ENCODE results near the gene BPIFA1. TPM values are rescaled to one million over a fixed set of nuclear protein-coding genes. Genes with fewer than 3 reads are reported as not detected.

BPIFA1 gene
- total RNA-seq, 1 experiment from 2014 or later, result not detected

DNA sequence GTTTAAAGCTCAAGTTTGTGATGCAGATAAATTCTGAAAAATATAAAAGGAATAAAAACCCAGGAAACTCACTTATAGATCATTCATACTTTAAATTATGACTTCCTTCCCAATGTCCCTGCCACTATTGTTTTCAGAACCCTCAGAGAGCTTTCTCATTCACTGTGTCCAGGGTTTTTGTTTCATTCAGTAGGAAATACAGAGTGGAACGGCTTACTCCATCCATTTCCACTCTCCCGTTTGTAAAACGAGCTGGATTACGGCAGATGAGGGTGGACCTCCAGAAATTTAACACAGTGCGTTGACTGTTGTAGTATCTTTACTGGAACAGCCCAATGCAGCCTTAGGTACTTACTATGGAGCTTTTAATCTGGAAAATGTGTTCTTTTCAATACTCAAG lies 23.6 kb downstream of the BPIFA1 start:
- Histone ChIP-seq H3K9ac (ENCODE audit: low read length) (no peak overlapping the region), H3K4me2 (ENCODE audit: low read depth, low read length, poor library complexity, severe bottlenecking) (no peak overlapping the region), H3K79me2 (ENCODE audit: low read length) (no peaks in the 10 kb centered on the region), H2AFZ (ENCODE audit: low read length) (no peak overlapping the region), H3K4me3 (ENCODE audit: low read length) (no peak overlapping the region), H4K20me1 (ENCODE audit: insufficient read depth, low read depth, low read length) (no peaks in the 10 kb centered on the region), H3K36me3 (ENCODE audit: insufficient read depth, low read length) (no peaks in the 10 kb centered on the region), H3K9me2 (replicated peaks; ENCODE audit: insufficient read depth, low read length) (no peaks in the 10 kb centered on the region), H3K27me3 (ENCODE audit: low read length) (no peaks in the 10 kb centered on the region), H3K9me3 (ENCODE audit: low read length) (no peaks in the 10 kb centered on the region), H3K27ac (ENCODE audit: low read length) (no peak overlapping the region), H3K4me1 (ENCODE audit: low read length) (no peaks in the 10 kb centered on the region)
- no peak for DNase-seq

DNA sequence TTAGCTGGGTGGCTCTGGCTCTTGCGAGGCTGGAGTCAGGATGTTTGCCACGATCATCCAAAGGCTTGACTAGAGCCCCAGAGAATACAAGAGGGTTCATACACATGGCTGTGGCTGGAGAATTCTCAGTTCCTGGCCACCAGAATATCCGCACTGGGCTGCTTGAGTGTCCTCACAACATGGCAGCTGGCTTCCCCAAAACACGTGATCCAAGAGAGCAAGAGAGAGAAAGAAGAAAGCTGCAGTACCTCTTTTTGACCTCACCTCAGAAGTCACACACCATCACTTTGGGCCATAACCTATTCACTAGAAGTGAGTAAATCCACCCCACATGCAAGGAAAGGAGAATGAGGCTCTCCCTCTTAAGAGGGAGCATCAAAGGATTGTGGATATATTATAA lies 25.7 kb downstream of the BPIFA1 start:
- Histone ChIP-seq H3K4me3 (ENCODE audit: low read length) (no peak overlapping the region), H2AFZ (ENCODE audit: low read length) (no peak overlapping the region), H3K9ac (ENCODE audit: low read length) (no peak overlapping the region), H4K20me1 (ENCODE audit: insufficient read depth, low read depth, low read length) (no peaks in the 10 kb centered on the region), H3K4me1 (ENCODE audit: low read length) (no peaks in the 10 kb centered on the region), H3K27me3 (ENCODE audit: low read length) (no peaks in the 10 kb centered on the region), H3K4me2 (ENCODE audit: low read depth, low read length, poor library complexity, severe bottlenecking) (no peak overlapping the region), H3K9me2 (replicated peaks; ENCODE audit: insufficient read depth, low read length) (no peaks in the 10 kb centered on the region), H3K27ac (ENCODE audit: low read length) (no peak overlapping the region), H3K36me3 (ENCODE audit: insufficient read depth, low read length) (no peaks in the 10 kb centered on the region), H3K9me3 (ENCODE audit: low read length) (no peaks in the 10 kb centered on the region), H3K79me2 (ENCODE audit: low read length) (no peaks in the 10 kb centered on the region)
- no peak for DNase-seq

DNA sequence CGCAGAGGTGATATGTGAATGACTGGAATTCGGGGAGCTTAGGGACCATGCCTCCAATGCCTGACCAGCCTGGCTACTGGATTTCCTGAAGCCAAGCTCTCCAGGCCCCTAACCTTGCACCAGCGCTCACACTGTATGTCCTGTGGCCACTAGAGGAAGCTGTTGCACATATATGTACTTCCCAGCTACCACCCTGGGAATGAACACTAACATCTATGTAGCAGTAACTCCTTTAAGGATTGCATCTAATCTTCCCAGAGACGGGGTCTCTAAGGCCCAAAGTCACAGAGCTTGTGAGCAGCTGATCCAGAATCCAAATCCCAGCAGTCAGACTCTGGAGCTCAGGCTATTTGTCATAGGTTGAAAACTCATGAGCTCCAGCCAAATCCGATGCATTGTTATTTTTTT lies 26.9 kb downstream of the BPIFA1 start:
- Histone ChIP-seq H3K9me3 (ENCODE audit: low read length) (no peaks in the 10 kb centered on the region), H3K27ac (ENCODE audit: low read length) (no peak overlapping the region), H2AFZ (ENCODE audit: low read length) (no peak overlapping the region), H3K27me3 (ENCODE audit: low read length) (no peaks in the 10 kb centered on the region), H3K9me2 (replicated peaks; ENCODE audit: insufficient read depth, low read length) (no peaks in the 10 kb centered on the region), H4K20me1 (ENCODE audit: insufficient read depth, low read depth, low read length) (no peaks in the 10 kb centered on the region), H3K4me1 (ENCODE audit: low read length) (no peaks in the 10 kb centered on the region), H3K36me3 (ENCODE audit: insufficient read depth, low read length) (no peaks in the 10 kb centered on the region), H3K9ac (ENCODE audit: low read length) (no peak overlapping the region), H3K4me2 (ENCODE audit: low read depth, low read length, poor library complexity, severe bottlenecking) (no peak overlapping the region), H3K79me2 (ENCODE audit: low read length) (no peaks in the 10 kb centered on the region), H3K4me3 (ENCODE audit: low read length) (no peak overlapping the region)
- peak; percentile 82 for DNase-seq

DNA sequence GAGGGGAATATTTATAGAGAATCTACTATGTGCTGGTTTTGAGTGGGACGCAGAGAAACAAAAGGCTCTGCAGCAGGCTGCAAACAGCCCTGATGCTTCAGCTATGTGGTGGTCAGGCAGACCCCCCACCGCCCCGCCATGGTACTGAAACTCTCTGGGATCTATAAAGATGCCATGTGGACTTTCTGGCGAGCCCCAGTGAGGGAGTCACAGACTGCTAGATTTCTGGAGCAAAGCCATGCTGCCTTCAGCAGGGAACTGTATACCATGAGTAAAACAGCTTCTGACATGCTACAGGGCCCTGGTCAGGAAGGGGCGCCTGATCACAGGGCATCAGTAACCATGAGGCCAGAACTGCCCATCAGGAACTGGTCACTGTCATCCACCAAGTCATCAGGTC lies 28.0 kb downstream of the BPIFA1 start:
- Histone ChIP-seq H3K4me2 (ENCODE audit: low read depth, low read length, poor library complexity, severe bottlenecking) (no peak overlapping the region), H3K9me3 (ENCODE audit: low read length) (no peaks in the 10 kb centered on the region), H3K27ac (ENCODE audit: low read length) (no peak overlapping the region), H3K4me3 (ENCODE audit: low read length) (no peak overlapping the region), H4K20me1 (ENCODE audit: insufficient read depth, low read depth, low read length) (no peaks in the 10 kb centered on the region), H2AFZ (ENCODE audit: low read length) (no peak overlapping the region), H3K9me2 (replicated peaks; ENCODE audit: insufficient read depth, low read length) (no peaks in the 10 kb centered on the region), H3K27me3 (ENCODE audit: low read length) (no peaks in the 10 kb centered on the region), H3K36me3 (ENCODE audit: insufficient read depth, low read length) (no peaks in the 10 kb centered on the region), H3K9ac (ENCODE audit: low read length) (no peak overlapping the region), H3K4me1 (ENCODE audit: low read length) (no peaks in the 10 kb centered on the region), H3K79me2 (ENCODE audit: low read length) (no peaks in the 10 kb centered on the region)
- no peak for DNase-seq

DNA sequence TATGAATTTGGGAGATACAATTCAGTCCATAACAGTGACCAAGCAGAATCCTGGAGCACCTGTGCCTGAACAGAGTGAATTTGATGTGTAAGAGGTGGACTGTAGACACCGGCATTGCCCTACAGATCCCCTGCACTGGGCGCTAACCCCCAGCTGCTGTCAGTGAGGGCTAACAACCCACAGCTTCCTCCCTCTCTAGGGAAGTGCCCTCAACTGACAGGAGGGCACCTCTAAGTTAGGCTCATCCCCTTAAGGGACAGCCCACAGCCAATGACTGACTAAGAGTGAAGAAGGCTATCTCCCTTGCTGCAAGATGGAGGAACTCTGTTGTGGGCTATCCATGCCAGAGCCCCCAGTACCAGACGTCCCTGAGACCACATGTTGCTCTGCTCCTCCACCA lies 31.9 kb downstream of the BPIFA1 start:
- Histone ChIP-seq H3K27ac (ENCODE audit: low read length) (no peak overlapping the region), H3K79me2 (ENCODE audit: low read length) (no peaks in the 10 kb centered on the region), H3K9ac (ENCODE audit: low read length) (no peak overlapping the region), H3K4me3 (ENCODE audit: low read length) (no peak overlapping the region), H3K36me3 (ENCODE audit: insufficient read depth, low read length) (no peaks in the 10 kb centered on the region), H3K4me2 (ENCODE audit: low read depth, low read length, poor library complexity, severe bottlenecking) (no peak overlapping the region), H4K20me1 (ENCODE audit: insufficient read depth, low read depth, low read length) (no peaks in the 10 kb centered on the region), H3K9me3 (ENCODE audit: low read length) (no peaks in the 10 kb centered on the region), H2AFZ (ENCODE audit: low read length) (no peak overlapping the region), H3K9me2 (replicated peaks; ENCODE audit: insufficient read depth, low read length) (no peaks in the 10 kb centered on the region), H3K4me1 (ENCODE audit: low read length) (no peaks in the 10 kb centered on the region), H3K27me3 (ENCODE audit: low read length) (no peaks in the 10 kb centered on the region)
- DNase-seq, result peak; percentile 22

DNA sequence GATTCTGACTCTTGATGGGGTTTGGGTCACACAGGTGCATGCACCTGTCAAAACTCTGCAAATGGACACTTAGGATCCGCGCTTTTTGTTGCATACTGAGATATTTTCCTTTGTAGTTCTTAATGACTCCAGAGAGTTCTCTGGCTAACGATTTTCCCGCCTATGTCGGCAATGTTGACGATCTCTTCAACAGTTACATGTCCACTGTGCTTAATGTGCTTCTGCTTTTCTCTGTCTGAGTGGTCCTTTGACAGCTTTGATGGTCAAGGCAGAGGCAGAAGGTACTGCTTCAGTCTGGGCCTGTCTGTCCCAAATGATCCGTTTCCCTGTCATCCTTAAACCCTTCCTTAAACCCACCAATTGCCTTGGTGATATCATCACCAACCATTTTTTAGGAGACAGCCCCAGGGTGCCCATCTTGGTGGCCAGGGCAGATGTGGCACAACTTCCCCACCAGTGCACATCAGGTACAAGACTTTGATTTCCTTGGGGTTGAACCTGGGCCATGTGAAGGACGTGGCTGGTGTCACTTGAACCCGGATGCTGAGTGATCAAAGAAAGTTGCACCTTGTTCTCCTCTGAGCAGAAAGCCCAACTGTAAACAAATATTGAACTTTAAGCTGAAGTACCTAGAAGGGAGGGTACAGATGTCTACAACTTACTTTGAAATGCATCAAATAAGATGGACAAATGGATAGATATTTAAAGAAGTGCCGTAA lies 36.5 kb downstream of the BPIFA1 start:
- H3K9me3 ChIP-seq (ENCODE audit: low read length), result no peaks in the 10 kb centered on the region
- no peaks in the 10 kb centered on the region for H3K79me2 ChIP-seq (ENCODE audit: low read length)
- no peaks in the 10 kb centered on the region for H3K4me1 ChIP-seq (ENCODE audit: low read length)
- H3K4me3 ChIP-seq (ENCODE audit: low read length), result no peak overlapping the region
- H3K4me2 ChIP-seq (ENCODE audit: low read depth, low read length, poor library complexity, severe bottlenecking), result no peak overlapping the region
- no peak overlapping the region for H2AFZ ChIP-seq (ENCODE audit: low read length)
- no peaks in the 10 kb centered on the region for H3K36me3 ChIP-seq (ENCODE audit: insufficient read depth, low read length)
- DNase-seq, result no peak
- no peaks in the 10 kb centered on the region for H3K27me3 ChIP-seq (ENCODE audit: low read length)
- no peaks in the 10 kb centered on the region for H4K20me1 ChIP-seq (ENCODE audit: insufficient read depth, low read depth, low read length)
- no peaks in the 10 kb centered on the region for H3K9me2 ChIP-seq (replicated peaks; ENCODE audit: insufficient read depth, low read length)
- no peak overlapping the region for H3K27ac ChIP-seq (ENCODE audit: low read length)
- H3K9ac ChIP-seq (ENCODE audit: low read length), result no peak overlapping the region

DNA sequence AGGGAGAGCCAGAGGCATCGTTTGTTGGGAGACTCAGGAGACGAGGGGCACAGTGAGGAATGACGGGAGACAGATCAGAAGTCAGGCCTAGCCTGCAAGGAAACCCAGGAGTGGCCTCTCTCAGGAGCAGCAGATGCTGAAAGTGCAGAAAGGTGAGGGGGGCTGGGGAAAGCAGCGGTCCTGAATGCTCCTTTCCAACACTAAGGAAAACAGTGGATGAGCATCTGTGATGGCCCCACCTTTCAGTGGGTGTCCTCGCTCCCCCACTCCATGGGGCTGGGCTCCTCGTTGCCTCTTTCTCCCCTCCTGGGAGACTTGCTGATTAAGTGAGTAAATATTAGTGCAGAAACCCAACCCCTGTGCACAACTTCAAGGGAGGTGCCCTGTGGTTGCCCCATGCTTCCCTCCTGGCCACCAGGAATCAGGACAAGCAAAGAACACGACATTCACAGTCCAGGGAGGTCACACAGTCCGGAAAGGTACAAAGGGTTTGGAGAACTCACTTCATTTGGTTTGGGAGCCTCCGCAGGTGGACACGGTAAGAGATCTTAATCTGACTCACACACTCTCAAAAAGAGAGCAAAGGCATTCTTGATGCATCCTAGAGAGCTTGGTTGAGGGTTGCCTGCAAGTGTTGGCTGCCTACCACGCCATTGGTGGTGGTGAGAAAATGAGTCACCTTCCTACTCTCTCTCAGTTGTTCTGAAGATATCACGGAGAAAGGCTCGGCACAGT lies 37.5 kb downstream of the BPIFA1 start:
- Histone ChIP-seq H3K4me1 (ENCODE audit: low read length) (no peaks in the 10 kb centered on the region), H2AFZ (ENCODE audit: low read length) (no peak overlapping the region), H3K4me2 (ENCODE audit: low read depth, low read length, poor library complexity, severe bottlenecking) (no peak overlapping the region), H3K9me2 (replicated peaks; ENCODE audit: insufficient read depth, low read length) (no peaks in the 10 kb centered on the region), H3K27me3 (ENCODE audit: low read length) (no peaks in the 10 kb centered on the region), H3K4me3 (ENCODE audit: low read length) (no peak overlapping the region), H4K20me1 (ENCODE audit: insufficient read depth, low read depth, low read length) (no peaks in the 10 kb centered on the region), H3K36me3 (ENCODE audit: insufficient read depth, low read length) (no peaks in the 10 kb centered on the region), H3K79me2 (ENCODE audit: low read length) (no peaks in the 10 kb centered on the region), H3K9ac (ENCODE audit: low read length) (no peak overlapping the region), H3K9me3 (ENCODE audit: low read length) (no peaks in the 10 kb centered on the region), H3K27ac (ENCODE audit: low read length) (no peak overlapping the region)
- no peak for DNase-seq

DNA sequence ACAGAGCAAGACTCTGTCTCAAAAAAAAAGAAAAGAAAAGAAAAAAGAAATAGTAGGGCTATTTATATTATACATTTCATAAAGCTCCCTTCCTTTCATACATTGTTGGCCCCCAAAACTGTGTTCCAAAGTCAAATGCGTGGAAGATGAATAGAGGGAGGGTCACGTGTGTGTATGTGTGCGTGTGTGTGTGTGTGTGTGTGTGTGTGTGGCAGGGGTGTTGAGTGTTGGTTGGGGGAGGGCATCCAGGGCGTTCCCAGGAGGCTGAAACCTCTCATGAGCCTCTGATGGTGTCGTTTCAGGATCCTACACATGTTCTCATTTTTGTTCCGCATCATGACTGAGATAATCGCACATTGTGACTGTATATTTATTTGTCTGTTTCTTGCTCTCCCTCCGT lies 39.4 kb downstream of the BPIFA1 start:
- no peaks in the 10 kb centered on the region for H3K36me3 ChIP-seq (ENCODE audit: insufficient read depth, low read length)

More for the DNA sequence above, 39.4 kb downstream of the BPIFA1 start:
- Histone ChIP-seq H3K27me3 (ENCODE audit: low read length) (no peaks in the 10 kb centered on the region), H3K9ac (ENCODE audit: low read length) (no peak overlapping the region), H3K9me3 (ENCODE audit: low read length) (no peaks in the 10 kb centered on the region), H2AFZ (ENCODE audit: low read length) (no peak overlapping the region), H3K4me1 (ENCODE audit: low read length) (no peaks in the 10 kb centered on the region), H3K9me2 (replicated peaks; ENCODE audit: insufficient read depth, low read length) (no peaks in the 10 kb centered on the region), H4K20me1 (ENCODE audit: insufficient read depth, low read depth, low read length) (no peaks in the 10 kb centered on the region), H3K4me3 (ENCODE audit: low read length) (no peak overlapping the region), H3K4me2 (ENCODE audit: low read depth, low read length, poor library complexity, severe bottlenecking) (no peak overlapping the region), H3K79me2 (ENCODE audit: low read length) (no peaks in the 10 kb centered on the region), H3K27ac (ENCODE audit: low read length) (no peak overlapping the region)
- DNase-seq, result no peak

Measured in Karpas-422 (cell line).